GM12891 (cell line): ENCODE data around the gene ITGA1.

Experiments
- POLR2A ChIP-seq: IDR thresholded peaks from 2 replicates; pipeline ENCODE4 v1.6.1; 2011; ENCODE audit warnings: low read depth, low read length, control low read depth
- POLR2AphosphoS5 ChIP-seq: IDR thresholded peaks from 2 replicates; pipeline ENCODE4 v1.6.1; 2011; ENCODE audit warnings: low read depth, low read length, control low read depth
- TAF1 ChIP-seq: IDR thresholded peaks from 2 replicates; pipeline ENCODE4 v1.6.1; 2011; ENCODE audit warnings: low read depth, low read length, control low read depth

DNA sequence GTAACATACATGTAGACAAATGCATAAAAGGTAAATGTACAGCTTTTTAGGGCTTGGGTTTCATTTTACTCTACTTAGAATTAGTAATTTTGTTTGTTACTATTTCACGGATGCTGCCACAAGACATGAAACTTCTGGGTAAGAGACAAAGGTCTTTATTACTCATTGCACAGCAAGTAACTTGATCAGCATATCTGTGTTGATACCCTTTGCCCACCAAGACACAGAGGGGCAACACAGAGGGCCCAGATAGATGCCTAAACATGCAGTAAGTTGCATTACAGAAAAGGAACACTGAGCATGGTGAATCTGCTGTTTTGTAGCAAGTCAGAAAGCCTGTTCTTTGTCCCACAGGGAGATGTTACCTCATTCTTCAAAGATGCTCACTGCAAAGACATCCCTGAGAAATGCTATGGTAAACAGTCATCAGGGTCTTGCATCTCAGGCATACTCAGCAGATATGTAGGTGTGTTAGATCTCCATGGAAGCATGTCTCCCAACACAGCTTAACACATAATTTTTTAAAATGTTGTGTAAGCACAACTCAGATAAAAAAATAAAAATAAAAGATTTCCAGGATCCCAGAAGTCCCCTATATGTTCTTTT is 211.7 kb downstream of the ITGA1 start:
- no peak for TF ChIP-seq POLR2A
- no peak for TF ChIP-seq TAF1
- no peak for TF ChIP-seq POLR2AphosphoS5
